Ovary (tissue), 9 donors: ENCODE data around the gene TENT4B. TPM values are rescaled to one million over a fixed set of nuclear protein-coding genes. Genes with fewer than 3 reads are reported as not detected.

Experiments used
- DNase-seq, 5 donors: peaks; one replicate each; pipeline ENCODE4 v3.0.0-alpha.2; 2019 to 2020
- H3K27ac ChIP-seq, 2 donors: fragments of 200-600 bp; one replicate each; pipeline versions ENCODE4 v1.5.1 to v1.8.0; 2019 to 2022
- H3K27me3 ChIP-seq: fragments of 200-600 bp; one replicate; pipeline ENCODE4 v1.8.0; 2022
- H3K36me3 ChIP-seq: fragments of 200-600 bp; sonication (generic); one replicate; pipeline ENCODE4 v1.5.1; 2019
- H3K4me1 ChIP-seq: one replicate; pipeline ENCODE4 v1.8.1; 2013; ENCODE audit warnings: mild to moderate bottlenecking, moderate library complexity; ENCODE audit not compliant: insufficient read depth
- H3K4me3 ChIP-seq: fragments of 200-600 bp; sonication (generic); one replicate; pipeline ENCODE4 v1.5.1; 2017
- H3K9me3 ChIP-seq, 2 donors: fragments of 200-600 bp in 1 of 2; sonication (generic) in 1 of 2; one replicate each; pipeline versions ENCODE4 v1.5.1 to v1.8.1; 2013 to 2019; ENCODE audit warnings: mild to moderate bottlenecking in 1 of 2, moderate library complexity in 1 of 2
- CTCF ChIP-seq, 3 donors: fragments of 450-650 bp in 2 of 3; fragments of 200-600 bp in 1 of 3; IDR thresholded peaks; one replicate each; pipeline versions ENCODE4 v1.5.1 to v1.8.0; 2016 to 2022; ENCODE audit warnings: antibody characterized with exemption in 3 of 3, mild to moderate bottlenecking in 1 of 3
- EP300 ChIP-seq: sonication (generic); formaldehyde crosslinking; IDR thresholded peaks from one replicate; pipeline ENCODE4 v1.6.1; 2017; ENCODE audit warnings: antibody characterized with exemption
- POLR2A ChIP-seq: fragments of 450-650 bp; IDR thresholded peaks from one replicate; pipeline ENCODE4 v1.6.1; 2017; ENCODE audit warnings: antibody characterized with exemption, mild to moderate bottlenecking, moderate library complexity
- WGBS, 3 donors: extraction: QIAGEN DNeasy Blood & Tissue Kit in 1 of 3; methylation state at CpG; one replicate each; pipeline versions ENCODE4 v1.1.5 to v1.1.7; 2013 to 2017; 5-methylcytosine and 5-hydroxymethylcytosine counted together
- intact Hi-C, 4 donors: fragments of 100-400 bp; cut with DNase I; formaldehyde crosslinking; loops; one replicate each; pipeline versions ENCODE4 v1.11.0 to v1.15.1; 2022 to 2023
- polyA plus RNA-seq, 2 donors: library from polyadenylated mRNA; stranded (reverse); fragments of 200-250 nt in 1 of 2; fragments of 350-450 nt in 1 of 2; fragmentation: Illumina TruSeq in 1 of 2; extraction: RNeasy Lipid Tissue Mini Kit (QIAGEN cat#74804) in 1 of 2; gene quantifications; one replicate each; pipeline ENCODE4 v1.2.3, GENCODE V29; 2013 to 2014
- total RNA-seq, 7 donors: library from RNA; depleted of rRNA in 2 of 7; stranded (reverse); fragments of >200 nt in 2 of 7; fragmentation: NEBNext Ultra II Directional in 3 of 7; extraction: Animal tissue kit (Norgen Biotek cat#: 25700) in 3 of 7; gene quantifications; one replicate each; pipeline versions ENCODE4 v1.1.0 to v1.2.4, GENCODE V29; 2016 to 2023
- donor health status: DM: no; HTN: no; CAD: no; lungs with moderate emphysema.
- donor health status: DM: no; HTN: no; CAD: no.
- donor health status: Bipolar disorder and iron deficiency.
- donor health status: DM: yes; HTN: yes; CAD: no.
- donor health status: DM: no; HTN: no; CAD: no.
- donor health status: DM: yes; HTN: yes; CAD: no.

Gene TENT4B
- total and polyA plus RNA-seq, 9 donors = 5.3 to 17.7 (median 12.3) TPM

- no peak for DNase-seq
- H3K9me3 ChIP-seq = no peaks in the 10 kb centered on the region
- H3K27me3 ChIP-seq = no peaks in the 10 kb centered on the region
- no peak overlapping the region for H3K27ac ChIP-seq
- no peak for TF ChIP-seq EP300
- TF ChIP-seq POLR2A = no peak
- TF ChIP-seq CTCF (IDR thresholded peaks at IDR 0.05) = no peak
- 63 to 73% (median 66%) methylated on average over 16 of the region's 16 CpGs for WGBS, 3 donors
- H3K36me3 ChIP-seq = no peaks in the 10 kb centered on the region
- no peak overlapping the region for H3K4me3 ChIP-seq
- H3K4me1 ChIP-seq = peaks cover 14% of the 10 kb centered on the region
- intact Hi-C loops = loop anchor here in 1 of 4 donors (10.0 kb wide), 1 partner anchor 52 kb away; no protein-coding TSS in a partner anchor
Measured at GRCh38 chr16:50263060-50263909, 110.2 kb downstream of the TENT4B start.

GRCh38 chr16:50263940-50264929, 111.1 kb downstream of the TENT4B start:
- WGBS, 3 donors = 91 to 92% (median 92%) methylated on average over 8 of the region's 8 CpGs
- TF ChIP-seq POLR2A = no peak
- no peak for TF ChIP-seq EP300
- no peak for TF ChIP-seq CTCF (IDR thresholded peaks at IDR 0.05)
- H3K9me3 ChIP-seq = no peaks in the 10 kb centered on the region
- no peak overlapping the region for H3K27ac ChIP-seq
- peaks cover 15% of the 10 kb centered on the region for H3K4me1 ChIP-seq
- intact Hi-C loops = loop anchor here in 1 of 4 donors (10.0 kb wide), 1 partner anchor 51 kb away; no protein-coding TSS in a partner anchor
- no peaks in the 10 kb centered on the region for H3K36me3 ChIP-seq
- H3K4me3 ChIP-seq = no peak overlapping the region
- DNase-seq = no peak
- no peaks in the 10 kb centered on the region for H3K27me3 ChIP-seq

GRCh38 chr16:50265260-50265659, 112.2 kb downstream of the TENT4B start:
- intact Hi-C loops = loop anchor here in 1 of 4 donors (10.0 kb wide), 1 partner anchor 50 kb away; no protein-coding TSS in a partner anchor
- Histone ChIP-seq H3K4me1 (peaks cover 7% of the 10 kb centered on the region), H3K36me3 (no peaks in the 10 kb centered on the region), H3K4me3 (no peak overlapping the region), H3K27ac (peak overlapping the region in 1 of 2 donors; percentile 22), H3K27me3 (no peaks in the 10 kb centered on the region), H3K9me3 (no peaks in the 10 kb centered on the region)
- TF ChIP-seq CTCF (IDR thresholded peaks at IDR 0.05) (no peak), EP300 (no peak), POLR2A (no peak)
- WGBS, 3 donors = 51 to 72% (median 56%) methylated on average over 2 of the region's 2 CpGs
- DNase-seq = no peak

GRCh38 chr16:50265716-50266336, 112.7 kb downstream of the TENT4B start:
- no peaks in the 10 kb centered on the region for H3K27me3 ChIP-seq
- H3K9me3 ChIP-seq = no peaks in the 10 kb centered on the region
- TF ChIP-seq EP300 = no peak
- TF ChIP-seq CTCF (IDR thresholded peaks at IDR 0.05) = no peak
- TF ChIP-seq POLR2A = no peak
- H3K36me3 ChIP-seq = no peaks in the 10 kb centered on the region
- intact Hi-C loops = loop anchor here in 1 of 4 donors (10.0 kb wide), 1 partner anchor 49 kb away; no protein-coding TSS in a partner anchor
- peak in 2 of 5 donors; percentile 15 to 31 for DNase-seq
- H3K4me1 ChIP-seq = peaks cover 7% of the 10 kb centered on the region
- H3K27ac ChIP-seq = peak overlapping the region; percentile 21 to 22
- no peak overlapping the region for H3K4me3 ChIP-seq
- WGBS, 3 donors = 87 to 92% (median 90%) methylated on average over 10 of the region's 10 CpGs
